Measurements from ENCODE around the gene TP73. TPM values are rescaled to one million over a fixed set of nuclear protein-coding genes. Genes with fewer than 3 reads are reported as not detected.
A peak's percentile ranks its signal among the peaks of the same experiment; 100 is the strongest.

The TP73 gene
- total RNA-seq, 1 experiment from 2014 or later, result 6.9 TPM

GRCh38 chr1:3609769-3610526, 42.4 kb upstream of the TP73 start:
- no peaks in the 10 kb centered on the region for H3K9me3 ChIP-seq (ENCODE audit: insufficient read depth, low read depth)
- H3K36me3 ChIP-seq (ENCODE audit: low read depth), result no peaks in the 10 kb centered on the region
- peaks cover 55% of the 10 kb centered on the region for H3K4me1 ChIP-seq (replicated peaks; ENCODE audit: insufficient read depth)
- ChIA-PET POLR2A (ENCODE audit: unreplicated experiment) (no interaction called here), CTCF (no interaction called here)
- TF ChIP-seq CTCF (conservative IDR thresholded peaks at IDR 0.05) (no peak), EZH2 (IDR thresholded peaks at IDR 0.05; ENCODE audit: low read depth) (no peak)
- H3F3A ChIP-seq (ENCODE audit: insufficient read depth, low read depth), result peaks cover 22% of the 10 kb centered on the region; the same call in 1 of the 2 replicates
- BruUV-seq (replicated peaks), result no TSS peak
- H2AFZ ChIP-seq, result no peak overlapping the region
- no peak for DNase-seq
- H3K9me2 ChIP-seq (ENCODE audit: insufficient read depth), result no peaks in the 10 kb centered on the region
- H3K79me2 ChIP-seq (ENCODE audit: low read depth), result peaks cover 22% of the 10 kb centered on the region
- no peaks in the 10 kb centered on the region for H4K20me1 ChIP-seq (ENCODE audit: insufficient read depth)
- intact Hi-C loops (cut with micrococcal nuclease; ENCODE audit: unreplicated experiment), result no loop called here
- no peaks in the 10 kb centered on the region for H3K27me3 ChIP-seq (ENCODE audit: insufficient read depth, low read depth)
- H3K27ac ChIP-seq, result no peak overlapping the region
- H3K4me2 ChIP-seq, result peak overlapping the region; percentile 100
- H3K4me3 ChIP-seq, result peak overlapping the region; percentile 88

GRCh38 chr1:3610527-3611169, 41.7 kb upstream of the TP73 start:
- Histone ChIP-seq H3K27ac (no peak overlapping the region), H3K27me3 (ENCODE audit: insufficient read depth, low read depth) (no peaks in the 10 kb centered on the region), H3K9me3 (ENCODE audit: insufficient read depth, low read depth) (no peaks in the 10 kb centered on the region), H3K4me1 (replicated peaks; ENCODE audit: insufficient read depth) (peaks cover 56% of the 10 kb centered on the region), H2AFZ (peak overlapping the region; percentile 81), H3K9me2 (ENCODE audit: insufficient read depth) (no peaks in the 10 kb centered on the region), H4K20me1 (ENCODE audit: insufficient read depth) (no peaks in the 10 kb centered on the region), H3K36me3 (ENCODE audit: low read depth) (no peaks in the 10 kb centered on the region), H3K4me3 (peak overlapping the region; percentile 88), H3F3A (ENCODE audit: insufficient read depth, low read depth) (peaks cover 22% of the 10 kb centered on the region; the same call in 1 of the 2 replicates), H3K4me2 (peak overlapping the region; percentile 100), H3K79me2 (ENCODE audit: low read depth) (peaks cover 18% of the 10 kb centered on the region)
- DNase-seq, result no peak
- no TSS peak for BruUV-seq (replicated peaks)
- POLR2A ChIA-PET (ENCODE audit: unreplicated experiment), result no interaction called here
- CTCF ChIA-PET, result no interaction called here
- intact Hi-C loops (cut with micrococcal nuclease; ENCODE audit: unreplicated experiment), result no loop called here
- no peak for TF ChIP-seq CTCF (conservative IDR thresholded peaks at IDR 0.05)
- TF ChIP-seq EZH2 (IDR thresholded peaks at IDR 0.05; ENCODE audit: low read depth), result no peak

DNA sequence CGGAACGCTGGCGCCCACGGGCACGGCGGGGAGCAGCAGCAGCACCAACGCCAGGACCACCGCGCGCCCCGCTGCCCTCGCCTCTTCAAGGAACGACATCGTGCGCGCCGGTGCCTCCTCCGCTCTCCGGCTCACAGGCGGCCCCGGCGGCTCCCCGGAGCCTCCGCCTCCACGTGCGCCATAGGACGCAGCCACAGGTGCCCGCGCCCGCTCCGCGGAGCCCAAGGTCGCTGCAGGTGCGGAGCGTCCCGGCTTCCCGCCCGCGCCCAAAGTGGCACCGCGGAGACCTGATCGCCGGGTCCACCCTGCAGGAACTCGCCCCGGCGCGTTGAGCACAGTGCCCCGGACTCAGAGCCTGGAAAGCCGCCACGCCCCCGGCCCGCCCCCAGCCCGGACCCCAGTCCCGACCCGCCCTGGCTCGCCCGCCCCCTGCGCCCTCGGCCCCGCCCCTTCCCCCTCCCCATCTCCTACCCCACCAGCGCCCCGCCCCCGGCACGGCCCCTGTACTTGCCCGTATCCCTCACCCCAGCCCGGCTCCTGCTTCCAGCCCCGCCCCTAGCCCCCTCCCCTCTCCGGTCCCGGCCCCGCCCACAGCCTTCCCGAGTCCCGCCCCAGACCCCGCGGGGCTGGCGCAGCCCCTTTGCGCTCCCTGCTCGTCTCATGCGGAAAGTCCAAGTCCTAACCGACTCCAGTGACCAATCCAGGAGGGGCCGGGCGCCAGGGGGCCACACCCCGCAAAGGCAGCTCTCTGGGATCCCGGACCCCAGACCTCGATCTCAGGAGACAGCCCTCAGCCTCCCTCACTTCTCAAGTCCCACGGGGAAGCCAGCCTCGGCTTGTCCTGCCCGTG, 40.9 kb upstream of the TP73 start, which contains the start of gene MEGF6:
MEGF6 (minus strand) TSS at position 339 of the 850 bp plus-strand sequence; CDS start at position 99, 240 bp downstream.
- ChIA-PET POLR2A (ENCODE audit: unreplicated experiment) (no interaction called here), CTCF (no interaction called here)
- peak within 1 kb of the TSS; percentile 100 for H3K4me2 ChIP-seq
- no peak for TF ChIP-seq EZH2 (IDR thresholded peaks at IDR 0.05; ENCODE audit: low read depth)
- no peak for TF ChIP-seq CTCF (conservative IDR thresholded peaks at IDR 0.05)
- no peaks in the 10 kb centered on the region for H3K9me3 ChIP-seq (ENCODE audit: insufficient read depth, low read depth)
- H3K27me3 ChIP-seq (ENCODE audit: insufficient read depth, low read depth), result no peaks in the 10 kb centered on the region
- no peaks in the 10 kb centered on the region for H3K36me3 ChIP-seq (ENCODE audit: low read depth)
- peak; percentile 53 to 71 for DNase-seq
- peak within 1 kb of the TSS; percentile 81 for H2AFZ ChIP-seq
- peaks cover 56% of the 10 kb centered on the region for H3K4me1 ChIP-seq (replicated peaks; ENCODE audit: insufficient read depth)
- H3K4me3 ChIP-seq, result peak within 1 kb of the TSS; percentile 88
- peaks cover 24% of the 10 kb centered on the region; the same call in 1 of the 2 replicates for H3F3A ChIP-seq (ENCODE audit: insufficient read depth, low read depth)
- no peak within 1 kb of the TSS for H3K27ac ChIP-seq
- H3K79me2 ChIP-seq (ENCODE audit: low read depth), result peaks cover 18% of the 10 kb centered on the region
- no TSS peak for BruUV-seq (replicated peaks)
- no peaks in the 10 kb centered on the region for H3K9me2 ChIP-seq (ENCODE audit: insufficient read depth)
- no peaks in the 10 kb centered on the region for H4K20me1 ChIP-seq (ENCODE audit: insufficient read depth)
- intact Hi-C loops (cut with micrococcal nuclease; ENCODE audit: unreplicated experiment), result no loop called here
